Erythroblast (primary cell): Measurements from ENCODE around the gene SAFB.
A peak's percentile ranks its signal among the peaks of the same experiment; 100 is the strongest.

Source experiments
- GATA1 ChIP-seq: IDR thresholded peaks from 2 replicates; pipeline ENCODE4 v1.6.1; 2011; ENCODE audit warnings: low read depth, mild to moderate bottlenecking, control low read depth, low read length, moderate library complexity
- POLR2A ChIP-seq: IDR thresholded peaks from 2 replicates; pipeline ENCODE4 v1.6.1; 2011; ENCODE audit warnings: mild to moderate bottlenecking, low read length

DNA sequence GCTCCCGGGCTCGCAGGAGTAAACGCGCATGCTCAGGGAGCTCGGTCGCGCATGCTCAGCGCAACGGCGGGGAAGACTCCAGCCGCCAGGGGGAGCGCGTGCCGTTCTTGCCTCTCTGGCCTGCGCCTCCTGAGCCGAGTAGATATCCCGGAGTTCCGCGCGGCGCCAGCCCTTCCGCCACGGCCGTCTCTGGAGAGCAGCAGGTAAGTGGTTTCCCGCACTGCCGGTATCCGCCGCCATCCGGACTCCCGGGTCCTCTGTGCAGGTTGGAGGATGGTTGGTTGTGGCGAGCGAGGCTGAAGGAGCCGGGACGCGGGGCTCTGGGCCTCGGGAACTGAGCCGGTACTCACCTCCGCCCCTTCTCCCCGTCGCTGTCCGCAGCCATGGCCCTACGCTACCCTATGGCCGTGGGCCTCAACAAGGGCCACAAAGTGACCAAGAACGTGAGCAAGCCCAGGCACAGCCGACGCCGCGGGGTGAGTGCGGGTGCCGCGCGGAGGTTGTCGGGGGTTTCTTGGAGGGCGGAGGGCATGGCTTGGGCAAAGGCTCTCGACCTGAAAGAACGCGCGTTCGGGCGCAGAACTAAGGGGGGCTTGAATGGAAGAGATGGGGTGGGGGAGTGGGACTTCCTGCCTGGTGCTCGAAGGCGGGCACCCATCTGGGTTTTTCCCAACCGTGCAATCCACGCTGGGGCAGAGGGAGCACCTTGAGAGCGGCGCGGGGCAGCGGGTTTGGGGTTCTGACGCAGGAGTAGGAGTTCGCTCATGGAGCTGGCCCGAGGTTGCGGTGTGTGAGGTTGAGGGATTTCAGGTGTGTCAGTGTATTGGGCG is 67.5 kb downstream of the SAFB start, which contains the start of gene RPL36:
- peak; percentile 99 for TF ChIP-seq POLR2A
- no peak for TF ChIP-seq GATA1
